VCaP (cell line): Measurements from ENCODE around the gene OXCT1.

ENCODE experiments used
- H3K27ac ChIP-seq: fragments of 450-650 bp; 2 replicates; pipeline ENCODE4 v1.5.1; 2017
- TF ChIP-seq, protein P1 (sequence below): fragments of 450-650 bp; conservative IDR thresholded peaks from 2 replicates; pipeline ENCODE4 v1.5.1; 2017; ENCODE audit warnings: mild to moderate bottlenecking, moderate library complexity

OXCT1 gene

DNA sequence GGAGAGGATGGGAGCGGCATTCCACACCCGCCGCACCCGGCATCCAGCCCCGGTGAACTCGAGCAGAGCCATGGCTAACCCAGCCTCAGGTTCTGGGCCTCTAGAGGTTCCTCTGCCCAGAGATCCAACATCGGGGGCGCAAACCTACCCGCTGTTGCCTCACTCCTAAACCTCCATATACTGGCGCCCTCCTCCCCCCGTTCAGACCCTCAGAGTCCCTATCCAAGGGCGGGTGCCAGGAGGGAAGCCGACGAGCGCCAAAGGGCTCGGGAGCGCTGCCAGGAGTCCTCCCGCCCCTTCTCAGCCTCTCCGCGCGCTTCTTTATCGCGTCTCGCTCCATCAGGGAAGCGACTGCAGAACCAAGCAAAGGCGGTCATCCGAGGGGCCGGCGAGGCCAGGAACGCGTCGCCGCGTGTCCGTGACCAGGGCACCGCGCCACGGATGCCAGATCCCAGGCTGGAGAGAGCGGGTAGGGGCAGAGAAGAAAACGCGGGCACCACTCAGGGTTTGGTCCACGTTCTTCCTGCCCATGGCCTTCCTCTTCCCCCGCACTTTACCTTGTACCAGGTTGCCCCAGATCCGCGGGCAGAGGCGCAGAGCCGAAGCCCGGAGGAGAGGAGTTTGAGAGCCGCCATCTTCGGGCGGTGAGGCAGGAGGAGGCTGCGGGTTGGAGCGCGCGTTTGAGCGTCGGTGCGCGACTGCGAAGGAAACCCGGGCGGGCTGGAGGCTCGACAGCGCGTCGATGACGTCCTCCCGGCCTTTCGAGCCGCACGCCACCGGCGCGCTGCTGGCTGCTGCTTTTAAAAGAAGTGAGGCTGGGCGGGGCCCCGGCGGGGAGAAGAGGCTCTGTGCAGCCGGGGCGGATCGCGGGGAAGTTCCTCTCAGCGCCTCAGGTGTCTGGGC is at the start of gene OXCT1:
Gene OXCT1, minus strand, starts transcription at position 702 of the 903 bp plus-strand sequence. Its CDS starts 67 bp downstream, at position 635.
- H3K27ac ChIP-seq, result peak within 1 kb of the TSS; percentile 94
- TF ChIP-seq, protein P1, sequence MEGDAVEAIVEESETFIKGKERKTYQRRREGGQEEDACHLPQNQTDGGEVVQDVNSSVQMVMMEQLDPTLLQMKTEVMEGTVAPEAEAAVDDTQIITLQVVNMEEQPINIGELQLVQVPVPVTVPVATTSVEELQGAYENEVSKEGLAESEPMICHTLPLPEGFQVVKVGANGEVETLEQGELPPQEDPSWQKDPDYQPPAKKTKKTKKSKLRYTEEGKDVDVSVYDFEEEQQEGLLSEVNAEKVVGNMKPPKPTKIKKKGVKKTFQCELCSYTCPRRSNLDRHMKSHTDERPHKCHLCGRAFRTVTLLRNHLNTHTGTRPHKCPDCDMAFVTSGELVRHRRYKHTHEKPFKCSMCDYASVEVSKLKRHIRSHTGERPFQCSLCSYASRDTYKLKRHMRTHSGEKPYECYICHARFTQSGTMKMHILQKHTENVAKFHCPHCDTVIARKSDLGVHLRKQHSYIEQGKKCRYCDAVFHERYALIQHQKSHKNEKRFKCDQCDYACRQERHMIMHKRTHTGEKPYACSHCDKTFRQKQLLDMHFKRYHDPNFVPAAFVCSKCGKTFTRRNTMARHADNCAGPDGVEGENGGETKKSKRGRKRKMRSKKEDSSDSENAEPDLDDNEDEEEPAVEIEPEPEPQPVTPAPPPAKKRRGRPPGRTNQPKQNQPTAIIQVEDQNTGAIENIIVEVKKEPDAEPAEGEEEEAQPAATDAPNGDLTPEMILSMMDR, result no peak

DNA sequence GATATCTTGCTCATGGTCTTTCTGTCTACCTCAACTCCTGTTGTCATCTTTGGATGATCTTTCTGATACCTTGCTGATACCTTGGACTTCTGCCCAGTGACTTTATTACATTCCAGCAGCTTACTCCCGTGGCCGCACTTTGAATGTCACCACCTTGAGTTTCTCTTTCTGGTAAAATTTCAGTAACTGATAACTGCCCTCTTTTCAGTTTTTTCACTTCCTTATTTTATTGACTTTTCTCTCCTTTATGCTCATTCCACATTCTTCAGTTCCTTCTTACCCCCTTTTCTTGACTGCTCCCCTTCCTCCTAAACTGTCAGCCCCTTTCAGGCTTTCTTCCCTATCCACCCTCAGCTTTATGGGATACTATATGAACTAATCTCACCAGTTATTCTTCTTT is 47.9 kb upstream of the OXCT1 start:
- no peak overlapping the region for H3K27ac ChIP-seq
- TF ChIP-seq, protein P1, result no peak

DNA sequence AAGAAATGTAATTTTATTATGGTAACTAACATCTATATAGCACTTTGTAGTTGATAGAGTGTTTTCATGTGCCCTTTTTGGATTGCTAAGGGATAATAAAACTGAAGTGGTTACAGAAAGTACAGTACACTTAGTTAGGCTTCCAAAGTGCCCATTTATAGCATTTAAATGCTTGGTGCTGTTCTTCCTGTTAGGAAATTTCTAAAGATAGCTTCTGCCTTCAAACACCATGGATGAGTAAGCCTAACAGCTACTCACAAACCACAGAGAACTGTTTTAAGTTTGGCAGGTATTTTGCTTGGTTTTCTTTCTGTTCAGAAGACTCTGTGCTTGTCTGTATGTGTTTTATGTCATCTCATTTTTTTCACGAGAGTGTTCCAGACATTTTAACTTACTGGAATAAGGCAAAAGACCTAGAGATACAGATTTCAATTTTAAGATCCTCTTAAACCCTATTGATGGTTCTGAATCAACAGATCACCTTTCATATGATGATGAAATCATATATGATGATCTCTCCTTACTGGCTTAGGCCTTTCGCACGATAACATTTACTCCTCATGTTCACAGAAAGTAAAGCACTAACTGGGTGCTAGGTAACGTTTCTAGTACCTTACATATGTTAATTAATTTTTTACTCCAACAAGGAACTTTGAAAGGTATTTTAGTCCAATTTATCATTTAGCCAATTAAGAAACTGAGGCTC is 38.3 kb upstream of the OXCT1 start:
- TF ChIP-seq, protein P1, result no peak
- no peak overlapping the region for H3K27ac ChIP-seq

DNA sequence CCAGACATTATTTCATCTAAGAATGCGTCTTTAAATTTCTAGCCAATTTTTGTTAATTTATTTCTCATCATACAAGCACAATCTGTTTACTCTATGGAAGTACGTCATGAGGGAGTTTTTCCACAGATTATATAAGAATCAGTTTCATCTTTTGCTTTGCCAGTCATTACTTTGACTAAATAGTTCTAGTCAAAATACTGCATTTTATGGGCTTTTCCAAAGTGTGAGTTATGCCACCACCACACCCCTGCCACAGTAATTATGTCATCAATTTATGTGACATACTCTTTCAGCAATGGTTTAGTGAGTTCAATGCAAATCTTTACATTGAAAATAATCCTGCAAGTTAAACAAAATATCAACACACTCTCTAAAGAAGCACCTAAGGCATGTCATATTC is 35.9 kb upstream of the OXCT1 start:
- no peak overlapping the region for H3K27ac ChIP-seq
- TF ChIP-seq, protein P1, result no peak

DNA sequence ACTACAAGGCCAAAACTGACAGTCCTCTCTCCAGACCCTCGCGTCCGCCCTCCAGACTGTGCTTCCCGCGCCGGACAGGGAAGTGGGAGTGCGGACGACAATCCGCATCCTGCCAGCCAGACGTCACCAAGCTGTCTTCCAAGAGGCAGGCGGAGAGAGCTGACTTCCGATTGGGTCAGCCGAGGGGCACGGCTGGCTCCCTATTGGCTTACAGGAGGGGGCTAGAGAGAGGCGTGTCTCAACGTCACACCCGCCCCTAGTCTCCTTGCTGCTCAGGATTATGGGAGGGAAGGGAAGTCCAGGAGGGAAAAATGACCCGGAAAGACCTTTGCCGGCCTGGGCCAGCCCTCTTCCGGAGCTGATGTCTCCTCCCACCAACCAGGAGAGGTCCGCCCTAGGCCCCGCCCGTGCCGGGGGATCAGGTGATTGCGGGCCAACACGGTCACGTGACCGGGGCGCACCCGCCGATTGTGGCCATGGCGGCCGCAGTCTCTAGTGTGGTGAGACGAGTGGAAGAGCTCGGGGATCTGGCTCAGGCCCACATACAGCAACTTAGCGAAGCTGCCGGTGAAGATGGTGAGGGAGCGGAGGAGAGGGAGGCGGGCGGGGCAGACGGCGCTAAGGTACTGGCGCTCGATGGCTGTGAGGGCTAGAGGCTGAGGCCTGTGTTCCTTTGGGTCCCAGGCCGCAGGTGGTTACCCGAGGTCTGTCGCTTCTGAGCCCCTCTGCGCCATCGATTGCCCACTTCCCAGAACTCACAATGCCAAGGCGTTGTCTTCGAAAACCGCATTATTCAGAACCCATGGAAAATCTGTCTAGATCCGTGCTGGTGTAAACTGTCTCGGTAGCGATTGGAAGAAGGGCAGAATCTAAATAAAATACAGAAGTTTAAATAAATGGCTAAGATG is 33.9 kb upstream of the OXCT1 start, which contains the start of gene RIMOC1:
Gene RIMOC1, plus strand, starts transcription at position 453 of the 908 bp plus-strand sequence. Its CDS starts 24 bp downstream, at position 477.
- TF ChIP-seq, protein P1, result no peak
- peak within 1 kb of the TSS; percentile 81 for H3K27ac ChIP-seq

DNA sequence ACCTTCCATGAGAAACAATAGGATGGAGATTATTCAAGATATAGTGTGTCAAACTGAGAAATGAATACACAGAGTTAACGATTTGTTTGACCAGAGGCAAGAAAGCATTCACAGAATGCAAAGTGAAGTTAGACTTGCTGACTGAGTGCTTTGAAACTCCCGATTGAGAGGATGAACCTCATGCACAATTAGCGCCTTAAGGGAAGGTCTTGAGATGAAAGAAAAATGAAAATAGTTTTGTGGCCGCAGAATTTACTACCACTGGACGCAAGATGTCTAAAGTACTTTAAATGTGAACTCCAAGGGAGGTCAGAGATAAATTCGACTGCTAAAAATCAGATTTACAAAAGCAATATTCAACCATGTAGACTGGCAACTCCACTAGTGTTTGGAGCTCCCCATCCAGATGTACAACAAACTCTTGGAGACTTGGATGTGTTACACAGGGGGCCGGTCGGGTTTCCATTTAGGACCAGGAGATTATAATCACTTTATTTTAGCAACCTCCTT is 33.2 kb upstream of the OXCT1 start:
- H3K27ac ChIP-seq, result peak overlapping the region; percentile 81
- TF ChIP-seq, protein P1, result no peak
